KMS-11 (cell line): ENCODE data around the gene PLEKHA1.

Source experiments
- H2AFZ ChIP-seq: fragments of 200-600 bp; sonication (generic); 2 replicates; pipeline ENCODE4 v1.6.1; 2016; ENCODE audit warnings: antibody characterized with exemption, mixed run types, low read depth
- H3K27ac ChIP-seq: fragments of 200-600 bp; sonication (generic); 2 replicates; pipeline ENCODE4 v1.6.1; 2016; ENCODE audit warnings: mild to moderate bottlenecking, mixed run types
- H3K27me3 ChIP-seq: fragments of 200-600 bp; sonication (generic); 2 replicates; pipeline ENCODE4 v1.6.1; 2017; ENCODE audit warnings: mild to moderate bottlenecking, low read depth, mixed run types, moderate library complexity; ENCODE audit not compliant: insufficient read depth
- H3K36me3 ChIP-seq: fragments of 200-600 bp; sonication (generic); 2 replicates; pipeline ENCODE4 v1.6.1; 2017; ENCODE audit warnings: mild to moderate bottlenecking, mixed run types; ENCODE audit not compliant: insufficient read depth
- H3K4me1 ChIP-seq: fragments of 200-600 bp; sonication (generic); 2 replicates; pipeline ENCODE4 v1.6.1; 2016; ENCODE audit warnings: mild to moderate bottlenecking, low read depth, mixed run types; ENCODE audit not compliant: poor library complexity, severe bottlenecking
- H3K4me2 ChIP-seq: fragments of 200-600 bp; sonication (generic); 2 replicates; pipeline ENCODE4 v1.7.0; 2016; ENCODE audit warnings: mild to moderate bottlenecking, mixed run types
- H3K4me3 ChIP-seq: fragments of 200-600 bp; sonication (generic); IDR thresholded peaks from 2 replicates; pipeline ENCODE4 v1.6.1; 2017; ENCODE audit warnings: low read depth, low read length, mixed read lengths; ENCODE audit not compliant: insufficient read depth
- H3K79me2 ChIP-seq: fragments of 200-600 bp; sonication (generic); 2 replicates; pipeline ENCODE4 v1.6.1; 2016; ENCODE audit warnings: low read depth, mixed run types; ENCODE audit not compliant: insufficient read depth
- H3K9ac ChIP-seq: fragments of 200-600 bp; sonication (generic); 2 replicates; pipeline ENCODE4 v1.6.1; 2016; ENCODE audit warnings: mild to moderate bottlenecking, mixed run types
- H4K20me1 ChIP-seq: fragments of 200-600 bp; sonication (generic); 2 replicates; pipeline ENCODE4 v1.6.1; 2016; ENCODE audit warnings: mild to moderate bottlenecking, mixed run types; ENCODE audit not compliant: insufficient read depth
- TF ChIP-seq, protein P1 (sequence below): fragments of 200-600 bp; sonication (generic); conservative IDR thresholded peaks from 2 replicates; pipeline ENCODE4 v1.6.1; 2017; ENCODE audit warnings: low read depth, mild to moderate bottlenecking, antibody characterized with exemption, low read length, moderate library complexity, mixed read lengths

Gene PLEKHA1

DNA sequence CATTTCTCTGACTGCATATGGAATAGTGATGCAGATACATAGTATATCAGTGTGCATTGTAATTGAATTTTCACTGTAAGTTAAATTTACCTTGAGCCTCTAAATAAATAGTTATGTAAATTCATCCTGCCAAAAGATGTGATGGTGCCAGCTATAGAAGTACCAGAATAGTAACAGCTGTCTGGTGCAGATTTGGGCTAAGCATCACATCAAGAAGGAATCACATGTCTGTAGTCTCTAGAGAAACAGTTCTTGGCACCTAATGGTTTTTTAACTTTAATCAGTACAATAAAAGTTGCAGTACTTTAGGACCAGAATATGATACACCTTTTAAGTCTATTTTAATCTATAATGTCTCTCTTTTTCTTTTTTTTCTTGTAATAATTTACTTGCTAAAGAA is 17.4 kb downstream of the PLEKHA1 start:
- no peak overlapping the region for H3K4me2 ChIP-seq
- no peak overlapping the region for H3K4me3 ChIP-seq
- H2AFZ ChIP-seq: no peak overlapping the region
- no peaks in the 10 kb centered on the region for H3K27me3 ChIP-seq
- no peaks in the 10 kb centered on the region for H3K79me2 ChIP-seq
- H3K27ac ChIP-seq: no peak overlapping the region
- H4K20me1 ChIP-seq: no peaks in the 10 kb centered on the region
- TF ChIP-seq, protein P1, sequence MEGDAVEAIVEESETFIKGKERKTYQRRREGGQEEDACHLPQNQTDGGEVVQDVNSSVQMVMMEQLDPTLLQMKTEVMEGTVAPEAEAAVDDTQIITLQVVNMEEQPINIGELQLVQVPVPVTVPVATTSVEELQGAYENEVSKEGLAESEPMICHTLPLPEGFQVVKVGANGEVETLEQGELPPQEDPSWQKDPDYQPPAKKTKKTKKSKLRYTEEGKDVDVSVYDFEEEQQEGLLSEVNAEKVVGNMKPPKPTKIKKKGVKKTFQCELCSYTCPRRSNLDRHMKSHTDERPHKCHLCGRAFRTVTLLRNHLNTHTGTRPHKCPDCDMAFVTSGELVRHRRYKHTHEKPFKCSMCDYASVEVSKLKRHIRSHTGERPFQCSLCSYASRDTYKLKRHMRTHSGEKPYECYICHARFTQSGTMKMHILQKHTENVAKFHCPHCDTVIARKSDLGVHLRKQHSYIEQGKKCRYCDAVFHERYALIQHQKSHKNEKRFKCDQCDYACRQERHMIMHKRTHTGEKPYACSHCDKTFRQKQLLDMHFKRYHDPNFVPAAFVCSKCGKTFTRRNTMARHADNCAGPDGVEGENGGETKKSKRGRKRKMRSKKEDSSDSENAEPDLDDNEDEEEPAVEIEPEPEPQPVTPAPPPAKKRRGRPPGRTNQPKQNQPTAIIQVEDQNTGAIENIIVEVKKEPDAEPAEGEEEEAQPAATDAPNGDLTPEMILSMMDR: no peak
- no peaks in the 10 kb centered on the region for H3K4me1 ChIP-seq
- no peaks in the 10 kb centered on the region for H3K36me3 ChIP-seq
- H3K9ac ChIP-seq: no peak overlapping the region

DNA sequence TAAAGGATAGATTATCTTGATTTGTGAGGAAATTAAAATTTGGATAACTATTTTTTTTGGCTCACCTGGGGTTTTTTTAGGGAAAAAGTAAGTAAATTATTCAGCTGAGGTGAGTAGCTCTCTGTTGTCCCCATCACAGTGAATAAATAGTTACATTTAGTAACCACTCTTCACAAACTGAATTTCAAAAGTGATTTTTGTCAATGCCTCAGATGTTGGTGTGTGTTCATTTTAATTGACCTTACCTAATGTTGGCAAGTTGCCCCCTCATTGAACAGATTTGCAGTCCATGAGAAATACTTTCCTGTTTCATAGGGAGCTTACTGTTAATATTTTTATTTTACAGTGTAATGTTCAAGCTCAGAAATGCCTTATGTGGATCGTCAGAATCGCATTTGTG is 18.3 kb downstream of the PLEKHA1 start:
- no peak overlapping the region for H3K4me2 ChIP-seq
- H3K27ac ChIP-seq: no peak overlapping the region
- H3K4me3 ChIP-seq: no peak overlapping the region
- no peaks in the 10 kb centered on the region for H3K79me2 ChIP-seq
- no peak overlapping the region for H3K9ac ChIP-seq
- no peaks in the 10 kb centered on the region for H3K27me3 ChIP-seq
- H3K4me1 ChIP-seq: no peaks in the 10 kb centered on the region
- TF ChIP-seq, protein P1: no peak
- H4K20me1 ChIP-seq: no peaks in the 10 kb centered on the region
- no peaks in the 10 kb centered on the region for H3K36me3 ChIP-seq
- H2AFZ ChIP-seq: no peak overlapping the region

DNA sequence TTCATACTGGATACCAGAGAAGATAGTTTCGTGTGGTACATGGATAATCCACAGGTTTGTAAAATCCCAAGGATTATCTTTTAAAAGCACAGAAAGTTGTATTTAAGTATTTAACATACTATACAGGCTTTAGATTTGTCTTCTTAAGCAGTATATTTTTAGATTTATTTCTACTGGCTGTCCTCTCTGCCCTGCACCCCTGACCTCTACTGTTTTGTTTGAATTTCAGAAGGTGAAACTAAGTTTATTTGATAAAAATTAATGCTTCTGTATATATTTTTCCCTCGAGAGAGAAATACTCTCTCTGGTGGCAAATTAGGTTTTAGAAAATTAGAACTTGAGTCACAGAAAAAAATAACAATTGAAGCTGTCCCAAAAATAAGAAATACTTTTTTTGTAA is 18.8 kb downstream of the PLEKHA1 start:
- Histone ChIP-seq H3K4me2 (no peak overlapping the region), H3K4me1 (no peaks in the 10 kb centered on the region), H3K4me3 (no peak overlapping the region), H3K27me3 (no peaks in the 10 kb centered on the region), H2AFZ (no peak overlapping the region), H3K27ac (no peak overlapping the region), H4K20me1 (no peaks in the 10 kb centered on the region), H3K9ac (no peak overlapping the region), H3K36me3 (no peaks in the 10 kb centered on the region), H3K79me2 (no peaks in the 10 kb centered on the region)
- TF ChIP-seq, protein P1: no peak

GRCh38 chr10:122402548-122403131 is 28.1 kb downstream of the PLEKHA1 start:
- no peaks in the 10 kb centered on the region for H3K4me1 ChIP-seq
- no peak overlapping the region for H3K9ac ChIP-seq
- H3K27ac ChIP-seq: no peak overlapping the region
- no peaks in the 10 kb centered on the region; the same call in 1 of the 2 replicates for H3K36me3 ChIP-seq
- H3K4me2 ChIP-seq: no peak overlapping the region
- H3K4me3 ChIP-seq: no peak overlapping the region
- TF ChIP-seq, protein P1: no peak
- H3K79me2 ChIP-seq: no peaks in the 10 kb centered on the region
- no peaks in the 10 kb centered on the region for H4K20me1 ChIP-seq
- H3K27me3 ChIP-seq: no peaks in the 10 kb centered on the region
- no peak overlapping the region for H2AFZ ChIP-seq
